CD14-positive monocyte (primary cell): ENCODE measurements around the gene TTC29. TPM values are rescaled to one million over a fixed set of nuclear protein-coding genes. Genes with fewer than 3 reads are reported as not detected.

Experiments
- DNase-seq, 3 donors: peaks; one replicate each; pipeline ENCODE4 v3.0.0-alpha.2; 2011 to 2022
- H2AFZ ChIP-seq: 2 replicates; pipeline ENCODE4 v1.6.0; 2012; ENCODE audit warnings: mild to moderate bottlenecking, low read depth, low read length, inconsistent platforms; ENCODE audit not compliant: insufficient read depth, poor library complexity, severe bottlenecking
- H3K27ac ChIP-seq, 2 donors: 1 replicate in 1 of 2; 2 replicates in 1 of 2; pipeline ENCODE4 v1.5.1; 2012 to 2013; ENCODE audit warnings: low read length in 2 of 2, control low read depth in 1 of 2, inconsistent platforms in 1 of 2, low read depth in 1 of 2, mild to moderate bottlenecking in 1 of 2
- H3K27me3 ChIP-seq, 2 donors: one replicate each; pipeline versions ENCODE4 v1.6.0 to v1.6.1; 2011 to 2013; ENCODE audit warnings: low read length in 2 of 2; ENCODE audit not compliant: control insufficient read depth in 2 of 2, insufficient read depth in 2 of 2
- H3K36me3 ChIP-seq, 2 donors: replicated peaks in 1 of 2; 1 replicate in 1 of 2; 2 replicates in 1 of 2; pipeline versions ENCODE4 v1.5.1 to v1.6.1; 2012 to 2013; ENCODE audit warnings: low read length in 2 of 2, control low read depth in 1 of 2, inconsistent platforms in 1 of 2, mild to moderate bottlenecking in 1 of 2; ENCODE audit not compliant: insufficient read depth in 2 of 2, control insufficient read depth in 1 of 2
- H3K4me1 ChIP-seq, 2 donors: 1 replicate in 1 of 2; 2 replicates in 1 of 2; pipeline versions ENCODE4 v1.5.1 to v1.6.1; 2012 to 2013; ENCODE audit warnings: low read length in 2 of 2, control low read depth in 1 of 2, inconsistent platforms in 1 of 2, mild to moderate bottlenecking in 1 of 2, moderate library complexity in 1 of 2; ENCODE audit not compliant: insufficient read depth in 2 of 2, control insufficient read depth in 1 of 2
- H3K4me2 ChIP-seq: replicated peaks from 2 replicates; pipeline ENCODE3; 2012; ENCODE audit warnings: low read length, moderate library complexity, mild to moderate bottlenecking; ENCODE audit not compliant: poor library complexity, severe bottlenecking; ENCODE audit errors: extremely low read depth
- H3K4me3 ChIP-seq, 3 experiments: fragments of 200-600 bp in 1 of 3; sonication (generic) in 1 of 3; replicated peaks in 1 of 3; 1 replicate in 2 of 3; 2 replicates in 1 of 3; pipeline ENCODE4 v1.5.1; 2011 to 2013; ENCODE audit warnings: low read length in 3 of 3, mild to moderate bottlenecking in 3 of 3, control low read depth in 2 of 3, low read depth in 2 of 3, inconsistent platforms in 1 of 3, moderate library complexity in 1 of 3
- H3K79me2 ChIP-seq: 2 replicates; pipeline ENCODE4 v1.6.0; 2012; ENCODE audit warnings: mild to moderate bottlenecking, control low read depth, inconsistent platforms, low read length, moderate library complexity; ENCODE audit not compliant: insufficient read depth
- H3K9ac ChIP-seq: 2 replicates; pipeline ENCODE4 v1.6.0; 2017; ENCODE audit warnings: low read length, mild to moderate bottlenecking; ENCODE audit not compliant: insufficient read depth, poor library complexity, severe bottlenecking
- H3K9me3 ChIP-seq, 2 donors: replicated peaks in 1 of 2; 1 replicate in 1 of 2; 2 replicates in 1 of 2; pipeline versions ENCODE4 v1.5.1 to v1.6.1; 2012 to 2013; ENCODE audit warnings: low read length in 2 of 2, control low read depth in 1 of 2; ENCODE audit not compliant: control insufficient read depth in 1 of 2, insufficient read depth in 1 of 2
- H4K20me1 ChIP-seq: 2 replicates; pipeline ENCODE4 v1.6.0; 2012; ENCODE audit warnings: mild to moderate bottlenecking, low read length, control low read depth, moderate library complexity; ENCODE audit not compliant: insufficient read depth
- H3K27ac Mint-ChIP-seq, 7 donors: one replicate each; pipeline ENCODE4 v1.8.0; 2020; ENCODE audit warnings: mild to moderate bottlenecking in 7 of 7, mixed read lengths in 7 of 7, moderate library complexity in 6 of 7, inconsistent platforms in 2 of 7
- H3K27me3 Mint-ChIP-seq, 3 donors: one replicate each; pipeline ENCODE4 v1.8.0; 2021 to 2022; ENCODE audit warnings: low read depth in 3 of 3, mild to moderate bottlenecking in 3 of 3, mixed read lengths in 3 of 3, moderate library complexity in 3 of 3, inconsistent platforms in 1 of 3
- H3K36me3 Mint-ChIP-seq, 2 donors: one replicate each; pipeline ENCODE4 v1.8.0; 2020; ENCODE audit warnings: mixed read lengths in 2 of 2, inconsistent platforms in 1 of 2, mild to moderate bottlenecking in 1 of 2
- H3K4me1 Mint-ChIP-seq: one replicate; pipeline ENCODE4 v1.8.0; 2020; ENCODE audit warnings: mild to moderate bottlenecking, mixed read lengths
- H3K4me3 Mint-ChIP-seq, 2 donors: one replicate each; pipeline ENCODE4 v1.8.0; 2020; ENCODE audit warnings: mild to moderate bottlenecking in 2 of 2, mixed read lengths in 2 of 2, moderate library complexity in 1 of 2
- H3K9me3 Mint-ChIP-seq, 7 donors: one replicate each; pipeline ENCODE4 v1.8.0; 2020 to 2022; ENCODE audit warnings: mixed read lengths in 7 of 7, mild to moderate bottlenecking in 6 of 7, moderate library complexity in 6 of 7, inconsistent platforms in 2 of 7
- WGBS: methylation state at CpG from one replicate; pipeline ENCODE4 v1.1.5; 2013; ENCODE audit warnings: missing lambda C conversion rate; ENCODE audit not compliant: insufficient coverage; 5-methylcytosine and 5-hydroxymethylcytosine counted together
- intact Hi-C, 2 donors: fragments of 100-400 bp; cut with micrococcal nuclease; formaldehyde crosslinking; loops; one replicate each; pipeline versions ENCODE4 v1.15.0 to v1.15.1; 2023
- polyA minus RNA-seq: library from RNA; depleted of rRNA, polyadenylated mRNA; stranded (reverse); fragments of >200 nt; gene quantifications from 2 replicates; pipeline ENCODE4 v1.2.3, GENCODE V29; 2012
- polyA plus RNA-seq, 3 donors: library from polyadenylated mRNA; depleted of rRNA in 1 of 3; unstranded in 2 of 3; stranded (reverse) in 1 of 3; fragments of 300-500 nt in 2 of 3; fragments of >200 nt in 1 of 3; fragmentation: Illumina TruSeq in 2 of 3; gene quantifications; 1 replicate in 2 of 3; 2 replicates in 1 of 3; pipeline ENCODE4 v1.2.3, GENCODE V29; 2012 to 2021
- total RNA-seq, 12 experiments: library from RNA in 1 of 12; stranded (reverse) in 1 of 12; fragments of 120-200 nt in 1 of 12; gene quantifications; one replicate each; pipeline ENCODE4 v1.2.4 and lab custom pipeline; 2013 to 2026; ENCODE audit warnings: mixed read lengths in 6 of 12, inconsistent platforms in 1 of 12
- TF ChIP-seq, protein P1 (sequence below): fragments of 200-600 bp; IDR thresholded peaks from one replicate; pipeline ENCODE4 v1.8.0; 2022; ENCODE audit warnings: antibody characterized with exemption, mild to moderate bottlenecking

TTC29 gene, protein sequence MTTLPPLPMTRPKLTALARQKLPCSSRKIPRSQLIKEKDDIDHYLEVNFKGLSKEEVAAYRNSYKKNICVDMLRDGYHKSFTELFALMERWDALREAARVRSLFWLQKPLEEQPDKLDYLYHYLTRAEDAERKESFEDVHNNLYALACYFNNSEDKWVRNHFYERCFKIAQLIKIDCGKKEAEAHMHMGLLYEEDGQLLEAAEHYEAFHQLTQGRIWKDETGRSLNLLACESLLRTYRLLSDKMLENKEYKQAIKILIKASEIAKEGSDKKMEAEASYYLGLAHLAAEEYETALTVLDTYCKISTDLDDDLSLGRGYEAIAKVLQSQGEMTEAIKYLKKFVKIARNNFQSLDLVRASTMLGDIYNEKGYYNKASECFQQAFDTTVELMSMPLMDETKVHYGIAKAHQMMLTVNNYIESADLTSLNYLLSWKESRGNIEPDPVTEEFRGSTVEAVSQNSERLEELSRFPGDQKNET
- not detected for total RNA-seq (2013)
- polyA plus RNA-seq (not detected), polyA minus RNA-seq (not detected in 2 replicates), total RNA-seq (lab: John Stamatoyannopoulos, UW) (0 to 2.3 (median 0) reads per million in 11 experiments)

DNA sequence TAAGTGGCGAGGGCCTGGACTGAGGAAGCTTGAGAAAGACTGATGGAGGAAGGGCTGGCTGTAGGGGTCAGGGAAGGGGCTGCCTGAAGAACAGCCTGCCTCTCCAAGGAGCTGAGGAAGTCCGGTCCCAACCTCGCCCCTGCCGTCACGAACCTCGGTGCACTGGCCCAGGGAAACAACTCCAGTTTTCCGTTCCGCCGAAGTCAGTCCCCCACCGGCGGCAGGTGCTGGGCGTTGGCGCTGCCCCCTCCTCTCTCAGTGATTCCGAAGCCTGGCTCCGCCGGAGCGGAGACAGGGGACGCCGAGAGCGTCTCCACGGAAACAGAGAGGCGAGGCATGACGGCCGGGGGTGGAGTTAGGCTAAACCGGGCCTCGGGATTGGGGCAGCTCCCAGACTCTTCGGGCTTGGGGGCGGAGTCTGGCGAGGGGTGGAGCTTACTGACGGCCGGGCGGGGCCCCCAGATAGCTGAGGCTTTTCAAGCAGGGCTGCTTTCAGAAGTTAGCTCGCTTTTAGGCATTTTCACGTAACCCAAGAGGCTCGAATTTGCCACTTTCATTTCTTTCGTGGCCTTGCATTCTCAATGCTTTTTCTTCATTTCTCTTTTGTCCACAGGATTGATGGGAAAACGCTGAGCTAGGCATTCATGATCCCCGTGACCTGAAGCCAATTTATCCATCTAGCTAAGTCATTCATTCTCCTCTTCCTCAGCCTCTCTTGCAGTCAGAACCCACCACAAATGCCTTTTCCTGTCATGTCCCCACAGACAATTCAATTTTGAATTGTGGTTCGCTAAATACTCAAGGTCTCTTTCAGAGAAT is at the start of gene TTC29:
TTC29 (minus strand) TSS at position 309 of the 819 bp plus-strand sequence. CDS start 5,969 bp downstream, outside the sequence.
- under 1% methylated on average over 37 of the region's 39 CpGs for WGBS
- peak within 1 kb of the TSS; percentile 46 for H3K9ac ChIP-seq
- peak within 1 kb of the TSS in 5 of 7 donors; percentile 11 to 57 (median 40) for H3K27ac Mint-ChIP-seq

More for the DNA sequence above, at the start of gene TTC29:
- H3K4me2 ChIP-seq = peak within 1 kb of the TSS; percentile 82
- peaks cover 0 to 2% of the 10 kb centered on the region in 2 donors for H3K27me3 ChIP-seq
- H3K4me3 ChIP-seq = peak within 1 kb of the TSS; percentile 32 to 80 (median 37)
- H3K36me3 ChIP-seq = no peaks in the 10 kb centered on the region
- peaks cover 19 to 20% of the 10 kb centered on the region in 2 donors for H3K4me1 ChIP-seq
- Mint-ChIP-seq H3K4me1 (peaks cover 22% of the 10 kb centered on the region), H3K27me3 (peaks cover 4 to 11% (median 7%) of the 10 kb centered on the region in 3 donors), H3K4me3 (peak within 1 kb of the TSS; percentile 78 to 89), H3K36me3 (no peaks in the 10 kb centered on the region), H3K9me3 (peaks cover 0 to 2% (median 0%) of the 10 kb centered on the region in 7 donors)
- peak; percentile 58 to 69 (median 65) for DNase-seq
- TF ChIP-seq, protein P1, sequence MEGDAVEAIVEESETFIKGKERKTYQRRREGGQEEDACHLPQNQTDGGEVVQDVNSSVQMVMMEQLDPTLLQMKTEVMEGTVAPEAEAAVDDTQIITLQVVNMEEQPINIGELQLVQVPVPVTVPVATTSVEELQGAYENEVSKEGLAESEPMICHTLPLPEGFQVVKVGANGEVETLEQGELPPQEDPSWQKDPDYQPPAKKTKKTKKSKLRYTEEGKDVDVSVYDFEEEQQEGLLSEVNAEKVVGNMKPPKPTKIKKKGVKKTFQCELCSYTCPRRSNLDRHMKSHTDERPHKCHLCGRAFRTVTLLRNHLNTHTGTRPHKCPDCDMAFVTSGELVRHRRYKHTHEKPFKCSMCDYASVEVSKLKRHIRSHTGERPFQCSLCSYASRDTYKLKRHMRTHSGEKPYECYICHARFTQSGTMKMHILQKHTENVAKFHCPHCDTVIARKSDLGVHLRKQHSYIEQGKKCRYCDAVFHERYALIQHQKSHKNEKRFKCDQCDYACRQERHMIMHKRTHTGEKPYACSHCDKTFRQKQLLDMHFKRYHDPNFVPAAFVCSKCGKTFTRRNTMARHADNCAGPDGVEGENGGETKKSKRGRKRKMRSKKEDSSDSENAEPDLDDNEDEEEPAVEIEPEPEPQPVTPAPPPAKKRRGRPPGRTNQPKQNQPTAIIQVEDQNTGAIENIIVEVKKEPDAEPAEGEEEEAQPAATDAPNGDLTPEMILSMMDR = no peak
- no peaks in the 10 kb centered on the region for H3K79me2 ChIP-seq
- H4K20me1 ChIP-seq = no peaks in the 10 kb centered on the region
- no peaks in the 10 kb centered on the region for H3K9me3 ChIP-seq
- H3K27ac ChIP-seq = no peak within 1 kb of the TSS
- intact Hi-C loops = no loop called here
- H2AFZ ChIP-seq = peak within 1 kb of the TSS; percentile 66
